ENCODE measurements around the gene WNK3.

- TF ChIP-seq CTCF (conservative IDR thresholded peaks at IDR 0.05; ENCODE audit: low read depth, low read length) (no peak), EZH2 (IDR thresholded peaks at IDR 0.05; ENCODE audit: borderline replicate concordance, low read depth, low read length, poor library complexity, severe bottlenecking) (no peak)
Measured at GRCh38 chrX:54208531-54208930, 149.3 kb downstream of the WNK3 start.
